Activated CD4-positive, alpha-beta T cell treated with anti-CD3 and anti-CD28 coated beads for 4 hours (primary cell): ENCODE results near the gene TPST1.

Experiments used
- DNase-seq, 2 donors: peaks; one replicate each; pipeline ENCODE4 v3.0.0-alpha.2; 2020

Gene TPST1

DNA sequence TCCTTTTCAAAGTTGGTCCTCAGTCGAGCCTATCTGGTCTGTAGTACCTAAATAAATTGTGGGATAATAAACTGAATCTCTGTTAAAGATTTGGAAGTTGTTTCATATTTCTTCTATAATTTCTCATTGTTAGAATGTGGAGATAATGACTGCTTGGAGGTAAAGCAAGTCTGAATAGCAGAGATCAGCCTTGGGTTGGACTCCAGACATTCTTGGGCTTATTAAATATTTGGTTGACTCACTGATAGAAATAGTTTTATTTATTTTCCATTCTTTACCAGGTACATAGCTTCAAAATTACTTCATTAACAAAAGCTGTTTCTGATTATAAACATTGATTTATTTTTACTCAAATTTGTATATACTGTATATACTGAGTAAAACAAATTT, 34.3 kb downstream of the TPST1 start:
- no peak for DNase-seq

DNA sequence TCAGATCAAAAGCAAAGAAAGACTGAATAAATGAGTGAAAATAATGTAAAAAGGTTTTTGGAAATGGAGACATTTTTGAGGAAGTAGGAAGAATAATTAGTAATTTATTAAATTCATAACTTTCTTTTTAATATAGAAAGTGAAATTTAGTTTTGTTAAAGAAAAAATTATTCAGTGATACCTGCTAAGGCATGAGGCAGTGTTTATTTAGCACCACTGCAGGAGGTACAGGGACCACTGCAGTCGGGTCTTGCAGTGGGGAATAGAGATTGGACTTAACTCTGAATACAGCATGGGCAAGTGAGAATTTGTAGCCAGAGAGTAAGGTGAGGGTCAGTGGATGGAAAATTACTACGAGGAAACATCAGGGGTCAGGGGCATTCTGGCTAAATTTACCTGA, 39.9 kb downstream of the TPST1 start:
- DNase-seq, result no peak

DNA sequence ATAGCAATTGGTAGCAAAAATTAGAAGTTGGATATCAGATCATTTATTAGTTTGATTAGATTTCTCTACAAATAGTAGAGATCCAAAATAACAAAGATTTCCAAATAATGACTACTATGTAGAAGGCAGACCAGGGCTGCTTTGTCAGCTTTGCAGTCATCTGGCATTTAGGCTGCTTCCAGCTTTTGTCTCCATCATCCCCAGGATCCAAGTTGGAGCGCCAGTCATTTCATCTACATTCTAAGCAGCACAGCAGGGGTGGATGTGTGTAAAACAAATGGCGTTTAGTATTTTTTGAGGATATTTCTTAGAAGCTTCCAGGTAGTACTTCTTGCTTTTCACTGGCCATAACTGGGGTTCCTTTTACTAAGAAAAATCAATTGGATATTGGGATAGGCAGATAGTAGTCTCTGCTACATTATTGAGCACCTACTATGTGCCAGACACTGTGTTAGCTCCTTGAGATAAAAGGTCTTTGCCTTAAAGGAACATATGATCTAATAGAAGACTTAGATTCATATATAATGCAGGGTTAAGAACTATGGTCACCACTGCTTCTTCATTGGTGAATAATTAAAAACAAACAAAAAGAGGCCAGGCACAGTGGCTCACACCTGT, 41.5 kb downstream of the TPST1 start:
- no peak for DNase-seq

DNA sequence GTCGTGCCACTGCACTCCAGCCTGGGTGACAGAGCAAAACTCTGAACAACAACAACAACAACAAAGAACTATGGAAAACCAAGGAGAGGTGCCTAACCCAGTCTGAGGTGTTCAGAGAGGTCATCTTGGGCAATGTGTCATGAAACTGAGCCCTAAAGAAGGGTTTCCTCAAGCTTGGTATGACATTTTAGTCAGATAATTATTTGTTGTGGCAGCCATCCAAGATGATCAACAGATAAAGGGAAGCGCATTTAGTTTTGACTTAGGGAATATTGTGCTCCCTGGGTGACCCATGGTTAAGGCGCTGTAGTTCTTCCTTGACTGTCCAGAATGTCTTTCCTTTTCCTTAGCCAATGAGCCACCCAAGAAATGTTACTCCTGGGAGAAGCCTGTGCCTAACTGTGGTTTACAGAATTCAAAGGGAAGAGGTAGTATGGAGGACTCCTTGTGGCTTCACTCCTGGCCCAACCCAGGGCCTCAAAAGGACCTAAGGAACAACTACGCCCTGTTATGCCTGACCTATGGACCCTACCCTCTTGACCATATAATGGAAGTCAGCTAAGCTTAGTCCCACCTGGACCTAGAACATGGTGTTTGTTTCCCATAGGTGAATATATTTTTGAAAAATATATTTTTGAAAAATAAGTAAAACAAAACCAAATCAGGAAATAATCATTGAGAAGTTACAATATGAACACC, 42.4 kb downstream of the TPST1 start:
- DNase-seq, result no peak

DNA sequence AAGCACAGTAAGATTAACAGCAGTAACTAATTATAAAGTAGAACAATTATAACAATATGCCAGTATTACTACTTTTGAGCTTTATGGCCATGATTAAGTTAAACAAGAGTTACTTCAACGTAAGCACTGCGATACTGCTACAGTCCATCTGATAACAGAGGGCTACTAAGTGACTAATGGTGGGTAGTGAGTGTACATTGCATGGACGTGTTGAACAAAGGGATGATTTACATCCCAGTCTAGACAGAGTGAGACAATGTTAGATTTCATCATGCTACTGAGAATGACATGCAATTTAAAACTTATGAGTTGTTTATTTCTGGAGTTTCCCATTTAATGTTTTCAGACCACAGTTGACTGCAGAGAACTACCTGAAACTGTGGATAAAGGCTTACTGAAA, 45.6 kb downstream of the TPST1 start:
- no peak for DNase-seq

DNA sequence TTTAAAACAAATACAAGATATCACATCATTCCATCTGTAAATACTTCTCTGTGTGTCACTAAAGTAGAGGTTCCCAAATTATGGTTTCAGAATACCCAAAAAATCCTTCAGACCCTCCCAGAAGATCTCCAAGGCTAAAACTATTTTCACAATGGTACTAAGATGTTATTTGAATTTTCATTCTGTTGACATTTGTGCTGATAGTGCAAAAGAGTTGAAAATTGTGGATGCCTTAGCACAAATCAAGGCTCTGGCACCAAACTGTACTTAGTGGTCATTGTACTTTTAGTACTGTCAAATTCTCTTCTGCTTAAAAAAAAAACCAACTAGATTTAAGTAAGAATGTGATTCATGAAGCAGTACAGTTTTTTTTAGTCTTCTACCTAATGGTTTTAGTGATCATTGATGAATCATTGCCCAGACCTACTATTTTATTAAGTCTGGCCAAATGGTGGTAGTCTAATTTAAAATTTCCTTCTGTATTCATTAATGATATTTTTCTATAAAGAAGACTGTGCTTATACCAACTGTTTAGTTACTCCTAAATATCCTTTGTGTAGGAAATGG, 50.5 kb downstream of the TPST1 start:
- DNase-seq, result no peak

DNA sequence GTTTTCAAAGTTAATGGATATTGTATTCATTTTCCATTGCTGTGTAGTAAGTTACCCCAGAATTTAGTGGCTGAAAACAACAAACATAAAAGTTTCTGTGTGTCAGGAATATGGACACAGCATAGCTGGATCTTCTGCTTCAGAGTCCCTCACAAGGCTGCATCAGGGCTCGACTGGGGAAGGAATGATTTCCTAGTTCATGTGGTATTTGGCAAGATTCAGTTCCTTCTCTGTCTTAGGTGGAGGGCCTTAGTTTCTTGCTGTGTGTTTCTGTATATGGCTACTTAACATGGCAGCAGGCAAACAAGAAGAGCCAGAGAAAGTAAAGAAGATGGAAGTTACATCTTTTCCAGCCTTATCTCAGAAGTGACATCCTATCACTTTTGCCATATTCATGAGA, 51.1 kb downstream of the TPST1 start:
- no peak for DNase-seq

DNA sequence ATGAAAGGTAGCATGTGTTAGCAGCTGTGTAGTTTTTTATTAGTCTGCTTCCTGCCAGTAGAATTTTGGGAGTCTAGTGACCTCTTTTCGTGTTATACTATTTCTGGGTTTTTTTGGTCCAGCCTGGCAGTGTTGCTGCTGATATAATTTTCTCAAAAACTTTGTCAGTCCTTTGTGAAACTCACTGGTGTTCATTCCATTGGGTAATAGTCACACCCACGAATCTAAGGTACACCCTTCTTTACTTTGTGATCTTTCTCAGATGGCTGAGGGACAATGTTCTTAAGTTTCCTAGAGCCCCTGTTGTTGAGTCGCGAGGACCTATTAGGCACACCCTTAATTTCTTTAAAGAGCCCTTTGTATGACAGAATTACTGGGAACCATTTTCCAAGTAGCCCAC, 52.3 kb downstream of the TPST1 start:
- DNase-seq, result no peak

DNA sequence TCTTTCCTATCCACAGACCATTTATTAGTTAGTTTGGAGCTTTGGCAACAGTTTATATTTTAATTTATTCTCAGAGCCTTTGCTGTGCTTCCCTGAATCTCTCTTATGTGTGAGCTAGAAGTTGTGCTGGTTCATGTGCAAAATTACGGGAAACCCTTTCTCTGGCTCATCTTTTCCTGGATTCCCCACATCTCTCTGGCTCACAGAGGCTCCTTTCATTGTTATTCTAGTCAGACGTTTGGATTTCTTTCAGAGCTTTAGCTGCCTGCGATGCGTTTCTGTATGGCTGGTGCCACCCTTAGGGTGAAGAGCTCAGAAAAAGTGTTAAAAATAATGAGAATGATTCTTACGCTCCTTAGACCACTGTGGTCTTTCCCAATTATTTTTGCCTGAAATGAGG, 53.3 kb downstream of the TPST1 start:
- no peak for DNase-seq

DNA sequence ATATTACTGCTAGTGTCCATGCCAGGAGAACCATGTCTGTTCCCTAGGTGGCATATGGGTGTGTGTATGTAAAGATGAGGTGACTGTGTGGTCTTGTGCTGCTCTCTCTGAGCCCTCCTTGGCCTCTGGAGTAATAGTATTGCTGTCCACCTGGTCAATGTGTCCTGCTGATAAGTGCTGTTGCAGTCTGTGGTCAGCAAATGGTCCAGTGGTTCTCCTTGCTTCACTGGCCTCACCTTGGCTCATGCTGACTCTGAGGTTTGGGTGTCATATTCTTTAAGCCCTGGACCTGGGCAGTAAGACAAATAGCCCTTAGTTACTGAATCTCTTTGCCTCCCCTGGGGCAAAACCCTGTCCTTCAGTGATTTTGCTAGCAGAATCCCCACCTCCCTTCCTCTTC, 56.8 kb downstream of the TPST1 start:
- DNase-seq, result no peak

DNA sequence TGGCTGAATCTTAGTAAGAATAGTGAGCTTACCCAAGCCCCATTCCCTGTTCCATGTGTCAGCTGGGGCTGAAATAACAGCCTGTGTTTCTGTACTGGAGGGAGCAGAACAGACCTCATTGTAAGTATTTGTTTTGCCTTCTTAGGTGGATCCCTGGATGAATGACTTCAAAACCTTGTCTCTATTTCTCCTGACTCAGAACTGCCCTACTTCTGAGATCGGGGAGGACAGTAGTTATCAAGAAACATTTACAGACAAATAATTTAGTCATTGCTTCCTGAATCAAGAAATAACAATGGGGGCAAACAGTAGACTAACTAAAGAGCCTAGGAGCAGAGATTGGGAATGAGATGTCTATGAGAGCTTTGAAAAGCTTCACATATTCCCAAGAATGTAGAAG, 58.8 kb downstream of the TPST1 start:
- DNase-seq, result no peak

DNA sequence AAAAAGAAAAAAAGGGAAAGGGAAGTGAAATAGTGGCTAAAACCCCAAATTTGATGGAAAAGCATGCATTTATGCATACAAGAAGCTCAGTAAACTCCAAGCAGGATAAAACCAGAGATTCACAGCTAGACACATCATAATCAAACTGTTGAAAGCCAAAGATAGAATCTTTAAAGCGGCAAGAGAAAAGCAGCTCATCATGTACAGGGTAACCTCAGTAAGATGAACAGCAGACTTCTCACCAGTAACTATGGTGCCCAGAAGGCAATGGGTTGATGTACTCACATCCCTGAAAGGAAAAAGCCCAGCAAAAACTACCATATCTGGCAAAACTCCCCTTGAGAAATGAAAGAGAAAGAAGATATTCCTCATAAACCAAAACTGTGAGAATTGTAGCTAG, 60.4 kb downstream of the TPST1 start:
- no peak for DNase-seq

DNA sequence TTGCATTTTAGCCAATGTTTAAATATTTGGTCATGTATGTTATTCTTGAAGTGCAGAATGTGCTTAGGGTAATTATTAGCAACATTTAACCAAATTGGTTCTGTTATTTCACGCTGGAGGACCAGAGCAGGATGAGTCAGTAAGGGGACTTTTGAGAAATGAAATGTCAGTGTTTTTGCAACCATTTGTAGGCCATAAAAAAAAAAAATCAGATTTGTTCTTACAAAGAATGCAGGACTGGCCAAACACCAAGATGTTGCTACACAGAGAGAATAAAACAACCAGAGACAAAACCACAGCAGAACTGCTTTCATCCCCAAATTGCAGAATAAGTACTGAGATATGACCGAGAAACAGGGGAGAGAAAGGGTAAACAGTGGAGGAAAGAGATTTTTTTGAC, 62.1 kb downstream of the TPST1 start:
- no peak for DNase-seq

DNA sequence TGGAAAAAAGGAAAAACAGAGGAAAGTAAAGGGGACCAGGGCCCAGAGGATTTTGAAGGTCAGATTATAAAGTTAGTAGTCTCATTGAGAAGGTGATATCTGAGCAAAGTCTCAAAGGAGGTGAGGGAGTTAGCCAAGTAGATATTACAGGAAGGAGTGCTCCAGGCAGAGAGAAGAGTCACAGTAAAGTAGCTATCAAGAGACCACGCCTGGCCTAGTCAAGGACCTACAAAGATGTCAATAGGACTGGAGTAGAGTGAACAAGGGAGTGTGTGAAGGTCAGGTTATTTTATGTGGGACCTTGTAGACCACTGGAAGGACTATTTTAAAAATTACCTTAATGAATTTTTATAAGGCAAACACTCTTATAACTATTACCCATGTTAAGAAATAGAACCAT, 64.8 kb downstream of the TPST1 start:
- DNase-seq, result no peak

DNA sequence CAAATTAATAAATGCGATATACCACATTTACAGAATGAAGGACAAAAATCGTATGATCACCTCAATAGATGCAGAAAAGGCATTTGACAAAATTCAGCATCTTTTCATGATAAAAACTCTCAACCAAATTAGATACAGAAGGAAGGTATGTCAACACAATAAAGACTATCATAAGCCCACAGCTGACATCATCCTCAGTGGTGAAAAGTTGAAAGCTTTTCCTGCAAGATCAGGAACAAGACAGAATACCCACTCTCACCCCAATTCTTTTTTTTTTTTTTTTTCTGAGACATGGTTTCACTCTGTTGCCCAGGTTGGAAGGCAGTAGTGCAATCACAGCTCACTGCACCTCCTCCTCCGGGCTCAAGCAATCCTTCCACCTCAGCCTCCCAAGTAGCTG, 67.2 kb downstream of the TPST1 start:
- no peak for DNase-seq

DNA sequence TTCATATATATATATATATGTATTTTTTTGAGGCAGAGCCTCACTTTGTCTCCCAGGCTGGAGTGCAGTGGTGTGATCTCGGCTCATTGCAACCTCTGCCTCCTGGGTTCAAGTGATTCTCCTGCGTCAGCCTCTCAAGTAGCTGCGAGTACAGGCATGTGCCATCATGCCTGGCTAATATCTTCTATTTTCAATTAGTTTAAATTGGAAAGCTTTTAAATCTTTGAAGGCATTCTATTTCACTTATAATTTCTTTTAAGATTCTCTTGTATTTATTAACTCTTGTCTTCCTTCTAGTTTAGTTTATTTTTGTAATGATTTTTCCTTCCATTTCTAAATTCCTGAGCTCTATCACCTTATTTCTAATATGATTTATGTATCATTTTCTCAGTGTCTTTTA, 71.2 kb downstream of the TPST1 start:
- DNase-seq, result no peak

DNA sequence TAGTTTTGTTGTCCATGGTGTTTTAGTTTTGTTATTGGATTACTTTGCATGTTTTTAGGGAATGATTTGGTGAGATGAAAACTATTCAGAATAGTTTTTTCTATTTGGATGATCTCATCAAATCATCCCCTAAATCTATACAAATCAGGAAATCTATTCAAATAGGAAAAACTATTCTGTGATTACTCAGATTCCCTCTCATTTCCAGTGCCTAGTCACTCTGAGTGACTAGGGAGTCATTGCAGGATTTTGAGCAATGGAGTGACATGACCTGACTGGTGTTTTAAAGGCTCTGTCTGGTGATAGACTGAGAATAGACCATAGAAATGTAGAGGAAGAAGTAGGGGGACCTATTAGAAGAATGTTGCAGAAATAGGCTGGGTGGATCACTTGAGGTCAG, 72.4 kb downstream of the TPST1 start:
- no peak for DNase-seq

DNA sequence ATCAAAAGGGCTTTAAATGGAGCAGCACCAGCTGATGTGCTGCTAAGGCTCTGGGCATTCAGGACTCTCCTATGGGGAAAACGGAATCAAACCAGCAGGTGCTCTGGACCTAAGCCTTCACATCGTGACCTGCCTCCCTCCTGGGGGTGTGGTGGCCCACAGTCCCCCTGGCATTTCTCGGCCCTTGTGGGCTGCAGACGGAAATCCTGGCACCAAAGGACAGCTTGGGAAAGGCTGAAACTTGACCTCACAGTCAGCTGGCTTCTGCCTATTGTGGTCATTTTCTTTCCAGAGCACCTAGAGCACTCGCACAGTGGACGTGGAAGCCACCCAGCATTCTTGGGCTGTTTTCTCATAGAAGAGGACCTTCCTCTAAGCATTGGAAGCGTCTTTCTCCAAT, 74.8 kb downstream of the TPST1 start:
- DNase-seq, result no peak

DNA sequence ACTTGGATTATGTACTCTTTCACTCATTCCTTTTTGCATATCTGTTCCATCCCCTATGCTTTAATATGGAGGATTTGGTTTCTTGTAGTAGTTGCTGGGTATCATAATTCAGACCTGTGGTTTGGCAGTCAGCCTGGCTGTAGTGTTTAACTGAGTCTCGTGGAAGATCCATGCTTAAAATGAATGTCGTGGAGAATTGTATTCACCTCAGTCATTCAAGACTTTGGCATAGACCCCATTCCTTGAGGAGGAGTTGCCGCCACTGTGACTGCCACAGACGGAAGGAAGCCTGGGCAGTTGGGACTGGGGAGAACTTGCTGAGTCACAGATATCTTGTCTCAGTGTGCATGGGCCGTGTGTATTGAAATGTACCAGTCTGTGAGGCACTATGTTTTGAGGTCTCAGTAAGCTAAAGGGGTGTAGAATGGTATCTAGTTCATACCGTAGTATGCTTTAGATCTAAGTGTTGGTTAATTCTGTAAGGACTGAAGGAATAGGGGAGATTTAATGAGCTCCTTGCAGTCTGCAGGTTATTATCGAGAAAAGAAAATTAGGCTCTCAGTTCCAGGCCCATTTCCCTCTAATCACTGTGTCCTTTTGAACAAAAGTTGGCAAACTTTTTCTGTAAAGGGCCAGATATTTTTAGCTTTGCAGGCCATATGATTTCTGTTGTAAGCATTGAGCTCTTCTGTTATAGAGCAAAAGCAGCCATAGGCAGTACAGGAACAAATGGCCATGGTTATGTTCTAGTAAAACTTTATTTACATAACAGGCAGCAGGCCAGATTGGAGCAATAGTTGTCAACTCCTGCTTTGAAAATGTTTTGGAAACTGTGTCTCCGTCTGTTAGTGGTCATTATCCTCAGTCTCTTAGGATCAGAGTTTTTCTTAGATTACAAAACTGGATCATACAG, 76.8 kb downstream of the TPST1 start:
- no peak for DNase-seq

DNA sequence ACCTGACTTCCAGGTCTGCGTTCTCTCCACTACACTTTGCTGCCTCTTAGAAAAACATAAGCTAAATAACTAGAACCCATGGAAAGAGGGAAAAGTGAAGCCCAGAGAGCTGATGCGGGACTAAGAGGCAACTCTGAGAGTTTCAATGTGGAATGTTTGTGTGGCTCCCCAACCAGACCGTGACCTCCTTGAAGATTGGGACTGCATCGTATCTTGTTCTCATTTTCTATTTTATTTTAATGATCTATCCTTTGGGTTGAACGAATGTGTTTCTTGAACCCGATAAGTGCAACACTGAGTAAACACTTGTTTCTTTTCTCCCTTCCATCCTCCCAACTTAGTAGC, 77.4 kb downstream of the TPST1 start:
- DNase-seq, result no peak

DNA sequence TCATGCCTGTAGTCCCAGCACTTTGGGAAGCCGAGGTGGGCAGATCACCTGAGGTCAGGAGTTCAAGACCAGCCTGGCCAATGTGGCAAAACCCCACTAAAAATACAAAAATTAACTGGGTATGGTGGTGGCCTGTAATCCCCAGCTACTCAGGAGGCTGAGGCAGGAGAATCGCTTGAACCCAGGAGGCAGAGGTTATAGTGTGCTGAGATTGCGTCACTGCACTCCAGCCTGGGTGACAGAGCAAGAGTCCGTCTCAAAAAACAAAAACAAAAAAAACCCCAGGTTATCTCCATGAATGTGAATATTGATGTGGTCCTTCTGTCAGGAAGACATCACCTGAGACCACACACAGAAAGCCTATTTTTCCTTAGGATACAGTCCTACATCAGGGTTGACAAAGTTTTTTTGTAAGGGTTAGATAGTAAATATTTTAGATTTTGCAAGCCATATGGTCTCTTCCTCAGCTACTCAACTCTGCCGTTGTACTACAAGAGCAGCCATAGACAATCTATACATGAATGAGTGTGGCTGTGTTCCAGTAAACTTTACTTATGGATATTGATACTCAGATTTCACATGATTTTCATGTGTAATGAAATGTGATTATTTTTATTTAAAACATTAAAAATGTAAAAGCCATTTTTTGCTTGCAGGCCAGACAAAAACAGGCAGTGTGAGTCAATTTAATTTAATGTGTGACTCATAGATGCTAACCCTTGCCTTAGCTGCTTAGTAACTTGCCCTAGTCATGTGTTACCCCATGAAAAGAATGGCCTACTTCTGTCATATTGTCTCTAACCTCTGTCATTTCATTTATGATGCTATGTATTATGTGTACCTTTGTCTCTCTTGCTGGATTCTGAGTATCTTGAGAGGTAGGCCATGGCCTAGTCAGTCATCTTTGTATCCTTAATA, 78.1 kb downstream of the TPST1 start:
- DNase-seq, result no peak

DNA sequence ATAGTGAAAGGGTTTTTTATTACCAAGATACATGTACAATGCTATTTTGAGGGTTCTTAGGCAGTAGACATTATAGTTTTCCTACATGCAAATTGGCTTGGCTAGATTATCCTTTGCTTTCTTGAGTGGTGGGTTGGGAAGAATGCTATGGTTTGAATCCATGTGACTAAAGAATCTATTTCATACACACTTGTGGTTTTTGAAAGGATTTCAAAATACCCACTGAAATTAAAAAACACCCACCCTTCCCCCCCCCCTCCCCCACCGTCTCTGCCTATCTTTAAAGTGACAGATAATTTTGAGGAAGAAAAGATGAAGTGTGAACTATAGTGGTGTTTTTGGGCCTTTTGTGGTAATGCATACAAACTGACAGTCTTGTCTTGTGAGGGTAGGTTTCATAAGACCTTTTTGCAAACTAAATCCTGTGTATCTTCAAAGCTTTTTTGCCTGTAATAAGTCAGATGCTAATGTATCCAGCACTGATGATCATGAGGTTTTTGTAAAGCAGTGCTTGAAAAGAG, 90.9 kb downstream of the TPST1 start:
- DNase-seq, result no peak

DNA sequence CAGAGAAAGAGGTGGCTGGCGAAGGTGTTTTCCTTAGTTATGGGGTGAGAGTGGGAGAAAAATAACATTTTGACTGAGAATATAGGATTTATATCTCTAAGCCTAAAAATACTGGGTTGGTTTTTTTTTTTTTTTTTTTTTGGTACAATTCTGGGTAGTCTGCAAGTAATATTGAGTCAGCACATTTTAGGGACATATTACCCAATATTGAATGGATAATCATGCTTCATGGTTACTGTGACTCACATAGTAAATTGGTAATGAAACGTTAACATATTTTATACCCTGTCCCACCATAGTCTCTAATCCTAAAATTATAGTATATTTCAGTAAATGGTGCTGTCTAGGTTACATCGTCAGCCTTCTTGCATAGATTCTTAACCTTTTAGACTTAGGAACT, 91.4 kb downstream of the TPST1 start:
- DNase-seq, result no peak
